ENCODE measurements around the gene POLN. TPM values are rescaled to one million over a fixed set of nuclear protein-coding genes. Genes with fewer than 3 reads are reported as not detected.
A peak's percentile ranks its signal among the peaks of the same experiment; 100 is the strongest.

POLN gene
- polyA plus RNA-seq, 1 donor (not counting 4 experiments of a cell fraction or from before 2014, with no cell fraction given) = 1.3 TPM

DNA sequence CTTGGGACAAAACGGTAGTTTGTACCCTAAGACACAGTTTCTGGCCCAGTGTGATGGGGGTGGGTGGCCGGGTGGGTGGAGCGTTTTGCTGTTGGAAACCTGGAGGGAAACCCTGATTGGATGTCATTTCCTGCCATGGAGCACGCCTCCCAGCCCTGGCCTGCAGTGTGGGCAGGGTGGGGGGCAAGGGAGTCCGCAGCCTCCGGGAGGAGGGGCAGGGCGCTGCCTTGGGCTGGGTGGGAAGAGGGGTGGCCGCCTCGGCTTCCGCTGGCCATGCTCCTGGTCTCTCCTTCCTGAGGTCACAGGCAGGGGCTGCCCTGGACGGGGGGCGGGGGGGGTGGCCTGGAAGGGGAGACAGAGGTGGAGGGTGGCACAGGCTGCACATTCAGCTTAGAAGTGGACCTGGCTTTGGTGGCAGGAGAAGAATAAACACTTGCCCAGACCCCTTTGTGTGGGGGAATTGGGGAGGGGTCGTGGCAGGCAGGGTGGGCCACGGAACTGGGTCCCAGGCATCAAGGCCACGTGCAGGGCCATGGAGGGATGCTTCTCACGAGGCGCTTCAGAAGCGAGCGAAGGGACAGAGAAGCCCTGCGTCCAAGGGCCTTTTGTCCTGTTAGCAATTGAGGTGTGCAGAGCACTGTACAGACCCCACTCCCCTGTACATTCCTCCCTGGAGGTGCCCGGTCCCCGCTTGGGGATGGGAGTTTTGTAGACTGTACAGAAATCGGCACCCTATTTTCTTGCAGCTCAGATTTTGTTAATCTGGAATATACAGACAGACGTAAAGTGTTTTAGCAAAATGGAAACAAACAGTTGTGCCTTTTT lies 176.6 kb downstream of the POLN start:
- no peaks in the 10 kb centered on the region for H3K79me2 ChIP-seq (ENCODE audit: control insufficient read depth, insufficient read depth, low read length)
- H3K27ac ChIP-seq (ENCODE audit: control insufficient read depth, insufficient read depth, low read length) = no peak overlapping the region
- H3K4me3 ChIP-seq (ENCODE audit: control insufficient read depth in 2 of 3, extremely low read depth in 1 of 3, insufficient read depth in 2 of 3, low read depth in 1 of 3, low read length in 3 of 3) = no peak overlapping the region
- TF ChIP-seq CTCF (optimal IDR thresholded peaks at IDR 0.05 in 1 of 3, IDR thresholded peaks at IDR 0.05 in 1 of 3, conservative IDR thresholded peaks at IDR 0.05 in 1 of 3; ENCODE audit: extremely low read depth in 1 of 3, insufficient read depth in 2 of 3, low read length in 3 of 3) (no peak), EZH2 (IDR thresholded peaks at IDR 0.05; ENCODE audit: low read length) (no peak)
- no peaks in the 10 kb centered on the region for H3K9me1 ChIP-seq (ENCODE audit: control insufficient read depth, extremely low read depth, insufficient read depth, low read length)
- H3K4me1 ChIP-seq (ENCODE audit: control insufficient read depth, extremely low read depth, insufficient read depth, low read length) = no peaks in the 10 kb centered on the region
- no peak overlapping the region for H3K4me2 ChIP-seq (ENCODE audit: control insufficient read depth, extremely low read depth, insufficient read depth, low read depth, low read length)
- FAIRE-seq (no peak), DNase-seq (ENCODE audit: low read depth, low spot score) (no peak)
- no peaks in the 10 kb centered on the region for H3K36me3 ChIP-seq (ENCODE audit: control insufficient read depth in 2 of 2, extremely low read depth in 1 of 2, insufficient read depth in 2 of 2, low read length in 2 of 2)
- H3K27me3 ChIP-seq (ENCODE audit: control insufficient read depth, extremely low read depth, insufficient read depth, low read length) = peaks cover 32% of the 10 kb centered on the region
- no peak overlapping the region for H2AFZ ChIP-seq (ENCODE audit: control insufficient read depth, low read length)
- no peaks in the 10 kb centered on the region for H4K20me1 ChIP-seq (ENCODE audit: control insufficient read depth, extremely low read depth, insufficient read depth, low read length)
- no peak overlapping the region for H3K9ac ChIP-seq (ENCODE audit: control insufficient read depth, extremely low read depth, insufficient read depth, low read length)
- dilution Hi-C loops (cut with MboI; ENCODE audit: extremely low pct_ligation_motif_present, low sequenced_read_pairs) = no loop called here
- no peaks in the 10 kb centered on the region for H3K9me3 ChIP-seq (ENCODE audit: control insufficient read depth, low read depth, low read length)

- DNase-seq (ENCODE audit: low read depth, low spot score) (no peak), FAIRE-seq (no peak)
- Histone ChIP-seq H3K4me2 (ENCODE audit: control insufficient read depth, extremely low read depth, insufficient read depth, low read depth, low read length) (peak overlapping the region; percentile 16), H3K9me3 (ENCODE audit: control insufficient read depth, low read depth, low read length) (no peaks in the 10 kb centered on the region), H3K4me3 (ENCODE audit: control insufficient read depth in 2 of 3, extremely low read depth in 1 of 3, insufficient read depth in 2 of 3, low read depth in 1 of 3, low read length in 3 of 3) (peak overlapping the region in 1 of 3 experiments; percentile 34), H3K4me1 (ENCODE audit: control insufficient read depth, extremely low read depth, insufficient read depth, low read length) (no peaks in the 10 kb centered on the region), H3K9me1 (ENCODE audit: control insufficient read depth, extremely low read depth, insufficient read depth, low read length) (no peaks in the 10 kb centered on the region), H3K79me2 (ENCODE audit: control insufficient read depth, insufficient read depth, low read length) (no peaks in the 10 kb centered on the region), H3K9ac (ENCODE audit: control insufficient read depth, extremely low read depth, insufficient read depth, low read length) (no peak overlapping the region), H3K27ac (ENCODE audit: control insufficient read depth, insufficient read depth, low read length) (no peak overlapping the region), H4K20me1 (ENCODE audit: control insufficient read depth, extremely low read depth, insufficient read depth, low read length) (no peaks in the 10 kb centered on the region), H3K36me3 (ENCODE audit: control insufficient read depth in 2 of 2, extremely low read depth in 1 of 2, insufficient read depth in 2 of 2, low read length in 2 of 2) (no peaks in the 10 kb centered on the region), H3K27me3 (ENCODE audit: control insufficient read depth, extremely low read depth, insufficient read depth, low read length) (peaks cover 35% of the 10 kb centered on the region), H2AFZ (ENCODE audit: control insufficient read depth, low read length) (peak overlapping the region; percentile 20)
- dilution Hi-C loops (cut with MboI; ENCODE audit: extremely low pct_ligation_motif_present, low sequenced_read_pairs) = no loop called here
- TF ChIP-seq CTCF (optimal IDR thresholded peaks at IDR 0.05 in 1 of 3, IDR thresholded peaks at IDR 0.05 in 1 of 3, conservative IDR thresholded peaks at IDR 0.05 in 1 of 3; ENCODE audit: extremely low read depth in 1 of 3, insufficient read depth in 2 of 3, low read length in 3 of 3) (no peak), EZH2 (IDR thresholded peaks at IDR 0.05; ENCODE audit: low read length) (no peak)
Measured at GRCh38 chr4:2064276-2064991, 177.5 kb downstream of the POLN start.

Measured in keratinocyte (primary cell).